Psoas muscle (tissue), 8 donors: ENCODE data around the gene LDB3. TPM values are rescaled to one million over a fixed set of nuclear protein-coding genes. Genes with fewer than 3 reads are reported as not detected.

Experiments used
- ATAC-seq, 4 donors: fragments of 200-7000 bp; cut with Tn5 transposase; one replicate each; pipeline ENCODE4 v1.9.1; 2020; ENCODE audit warnings: moderate library complexity in 3 of 4, mild to moderate bottlenecking in 2 of 4
- DNase-seq, 2 donors: peaks; one replicate each; pipeline ENCODE4 v3.0.0-alpha.2; 2020
- H3K27ac ChIP-seq: fragments of 200-600 bp; one replicate; pipeline ENCODE4 v1.8.0; 2022
- H3K27me3 ChIP-seq, 3 donors: fragments of 200-600 bp in 1 of 3; one replicate each; pipeline versions ENCODE4 v1.6.1 to v1.8.0; 2013 to 2022; ENCODE audit warnings: low read length in 2 of 3, mild to moderate bottlenecking in 2 of 3, moderate library complexity in 1 of 3; ENCODE audit not compliant: insufficient read depth in 3 of 3
- H3K36me3 ChIP-seq, 2 donors: fragments of 200-600 bp in 1 of 2; one replicate each; pipeline versions ENCODE4 v1.6.1 to v1.8.0; 2013 to 2022; ENCODE audit warnings: low read depth in 1 of 2, mild to moderate bottlenecking in 1 of 2, moderate library complexity in 1 of 2; ENCODE audit not compliant: insufficient read depth in 1 of 2
- H3K4me1 ChIP-seq: fragments of 200-600 bp; one replicate; pipeline ENCODE4 v1.8.0; 2022
- H3K4me3 ChIP-seq: fragments of 200-600 bp; one replicate; pipeline ENCODE4 v1.8.0; 2022; ENCODE audit warnings: mild to moderate bottlenecking
- H3K9me3 ChIP-seq: fragments of 200-600 bp; one replicate; pipeline ENCODE4 v1.8.0; 2022
- CTCF ChIP-seq: fragments of 200-600 bp; IDR thresholded peaks from one replicate; pipeline ENCODE4 v1.8.0; 2022; ENCODE audit warnings: antibody characterized with exemption
- WGBS, 3 donors: extraction: QIAGEN DNeasy Blood & Tissue Kit; methylation state at CpG; one replicate each; pipeline versions ENCODE4 v1.1.6 to v1.1.7; 2013; 5-methylcytosine and 5-hydroxymethylcytosine counted together
- intact Hi-C, 2 donors: fragments of 100-400 bp; cut with DNase I; formaldehyde crosslinking; loops; one replicate each; pipeline versions ENCODE4 v1.11.0 to v1.14.2; 2022
- polyA plus RNA-seq, 3 donors: library from polyadenylated mRNA; stranded (reverse); fragments of 200-250 nt; gene quantifications; one replicate each; pipeline ENCODE4 v1.2.3, GENCODE V29; 2013
- total RNA-seq, 4 donors: library from RNA; stranded (reverse); fragmentation: NEBNext Ultra II Directional in 2 of 4; extraction: Animal tissue kit (Norgen Biotek cat#: 25700) in 2 of 4; gene quantifications; one replicate each; pipeline versions ENCODE4 v1.2.1 to v1.2.4, GENCODE V29; 2021 to 2023
- donor health status: healthy with polysubstance abuse.
- donor health status: DM: no; HTN: no; CAD: no; lungs with moderate emphysema.
- donor health status: Bipolar disorder and iron deficiency.
- donor health status: healthy.
- donor health status: DM: yes; HTN: yes; CAD: no.
- donor health status: DM: no; HTN: no; CAD: no.
- donor health status: DM: no; HTN: no; CAD: no.
- donor health status: DM: yes; HTN: yes; CAD: no.

Gene LDB3
- total and polyA plus RNA-seq, 7 donors, result 108 to 2,187 (median 615) TPM

GRCh38 chr10:86653987-86654386 is 14.3 kb upstream of the LDB3 start:
- TF ChIP-seq CTCF, result no peak
- WGBS, 3 donors, result 95 to 96% (median 96%) methylated on average over 3 of the region's 3 CpGs
- ATAC-seq, result no peak
- Histone ChIP-seq H3K36me3 (no peaks in the 10 kb centered on the region), H3K4me1 (peaks cover 16% of the 10 kb centered on the region), H3K27me3 (no peaks in the 10 kb centered on the region), H3K27ac (no peak overlapping the region), H3K9me3 (no peaks in the 10 kb centered on the region), H3K4me3 (no peak overlapping the region)
- intact Hi-C loops, result no loop called here
- DNase-seq, result no peak

- Histone ChIP-seq H3K27ac (no peak within 1 kb of the TSS), H3K4me3 (no peak within 1 kb of the TSS), H3K9me3 (no peaks in the 10 kb centered on the region), H3K4me1 (peaks cover 10% of the 10 kb centered on the region), H3K36me3 (no peaks in the 10 kb centered on the region), H3K27me3 (no peaks in the 10 kb centered on the region)
- DNase-seq (no peak), ATAC-seq (no peak)
- WGBS, 3 donors, result 87 to 90% (median 89%) methylated on average over 15 to 17 of the region's 17 CpGs
- TF ChIP-seq CTCF, result no peak
- intact Hi-C loops, result no loop called here
Observed at GRCh38 chr10:86654411-86655172, 13.7 kb upstream of the LDB3 start, which contains the start of gene OPN4. Gene OPN4 (plus strand): TSS chr10:86654547. CDS start chr10:86654784, 237 bp downstream.

GRCh38 chr10:86655173-86655540 is 13.2 kb upstream of the LDB3 start:
- Histone ChIP-seq H3K27ac (no peak overlapping the region), H3K4me1 (peaks cover 4% of the 10 kb centered on the region), H3K4me3 (no peak overlapping the region), H3K36me3 (no peaks in the 10 kb centered on the region), H3K27me3 (no peaks in the 10 kb centered on the region), H3K9me3 (no peaks in the 10 kb centered on the region)
- ATAC-seq (no peak), DNase-seq (no peak)
- intact Hi-C loops, result no loop called here
- no peak for TF ChIP-seq CTCF
- WGBS, 3 donors, result 87 to 100% (median 98%) methylated on average over 4 of the region's 4 CpGs

GRCh38 chr10:86655596-86655995 is 12.7 kb upstream of the LDB3 start:
- TF ChIP-seq CTCF, result no peak
- Histone ChIP-seq H3K9me3 (no peaks in the 10 kb centered on the region), H3K4me3 (no peak overlapping the region), H3K27me3 (no peaks in the 10 kb centered on the region), H3K4me1 (no peaks in the 10 kb centered on the region), H3K27ac (no peak overlapping the region), H3K36me3 (no peaks in the 10 kb centered on the region)
- ATAC-seq, result no peak
- intact Hi-C loops, result no loop called here
- WGBS, 3 donors, result 90 to 95% (median 92%) methylated on average over 3 of the region's 3 CpGs
- no peak for DNase-seq

- DNase-seq, result no peak
- no peak for TF ChIP-seq CTCF
Observed at GRCh38 chr10:86657011-86657395, 11.3 kb upstream of the LDB3 start.

More at GRCh38 chr10:86657011-86657395, 11.3 kb upstream of the LDB3 start:
- intact Hi-C loops, result no loop called here
- no peaks in the 10 kb centered on the region for H3K9me3 ChIP-seq
- H3K27me3 ChIP-seq, result no peaks in the 10 kb centered on the region
- no peak overlapping the region for H3K4me3 ChIP-seq
- ATAC-seq, result no peak
- no peaks in the 10 kb centered on the region for H3K36me3 ChIP-seq
- peaks cover 10% of the 10 kb centered on the region for H3K4me1 ChIP-seq
- 86 to 93% (median 90%) methylated on average over 8 of the region's 8 CpGs for WGBS, 3 donors
- peak overlapping the region; percentile 53 for H3K27ac ChIP-seq
